D721Med (cell line): ENCODE data around the gene KLK6.

Source experiments
- DNase-seq: peaks from one replicate; pipeline ENCODE4 v3.0.0; 2011; ENCODE audit warnings: low spot score; ENCODE audit not compliant: insufficient read length
- FAIRE-seq: peaks from 2 replicates; lab custom pipeline; 2011; peaks lifted over from hg19 to GRCh38; lab: Jason Lieb, UNC
- CTCF ChIP-seq: IDR thresholded peaks from 2 replicates; pipeline ENCODE4 v1.5.1; 2012; ENCODE audit warnings: mild to moderate bottlenecking, control low read depth; ENCODE audit not compliant: insufficient read depth; ENCODE audit errors: missing control alignments

KLK6 gene

DNA sequence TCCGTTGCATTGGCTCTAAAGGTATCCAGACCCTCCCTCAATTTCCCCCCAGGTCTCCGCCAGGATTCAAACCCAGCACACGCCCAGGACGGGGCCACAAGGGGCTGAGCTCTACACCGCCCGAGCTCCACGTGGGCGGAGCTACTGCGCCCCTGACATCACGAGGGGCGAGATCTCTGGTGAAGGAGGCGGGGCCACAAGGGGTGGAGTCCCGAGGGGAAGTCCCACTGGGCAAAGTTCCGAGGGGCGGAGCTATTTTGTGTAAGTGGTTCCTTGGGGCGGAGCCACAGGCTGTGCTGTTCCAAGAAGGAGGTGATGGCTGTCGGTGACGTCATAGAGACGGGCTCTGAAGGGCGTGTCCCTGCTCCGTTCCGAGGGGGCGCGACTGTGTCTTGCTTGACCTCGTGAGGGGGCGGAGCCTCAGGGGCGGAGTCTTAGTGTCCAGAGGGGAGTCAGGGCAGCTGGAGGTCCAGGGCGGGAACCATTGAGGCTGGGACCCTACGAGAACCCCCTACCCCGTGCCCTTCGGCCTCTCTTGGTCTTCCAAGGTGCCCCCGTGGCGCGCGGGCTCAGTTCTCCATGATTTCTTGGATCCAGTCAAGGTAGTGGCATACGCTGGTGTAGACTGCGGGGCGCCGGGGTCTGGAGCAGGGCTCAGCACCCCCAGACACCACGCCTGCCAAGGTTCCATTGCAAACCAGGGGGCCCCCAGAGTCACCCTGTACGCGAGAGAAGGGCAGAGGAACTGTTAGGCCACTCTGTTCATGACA lies 33.3 kb upstream of the KLK6 start:
- TF ChIP-seq CTCF, result no peak
- DNase-seq (no peak), FAIRE-seq (no peak)

DNA sequence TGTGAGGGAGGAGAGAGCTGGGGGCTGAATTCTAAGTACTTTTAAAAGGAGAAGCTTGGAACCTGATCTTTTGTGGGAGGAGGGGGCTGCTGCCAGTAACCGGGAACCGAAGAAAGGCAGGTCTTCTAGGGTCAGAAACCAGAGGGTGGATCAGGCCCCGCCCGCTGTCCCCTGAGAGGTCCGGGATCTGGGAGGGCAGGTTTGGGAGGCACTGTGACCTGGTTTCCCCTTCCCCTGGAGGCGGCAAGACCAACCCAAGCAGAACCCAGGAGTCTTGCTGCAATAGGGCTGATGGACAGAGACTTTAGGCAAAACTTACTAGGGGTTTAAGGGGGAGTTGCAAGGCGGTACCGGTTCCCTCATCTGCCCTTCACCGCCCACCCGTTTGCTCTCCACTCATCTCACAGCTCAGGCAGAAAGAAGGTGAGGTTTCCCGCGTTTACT lies 32.7 kb upstream of the KLK6 start:
- TF ChIP-seq CTCF, result no peak
- FAIRE-seq (no peak), DNase-seq (no peak)

DNA sequence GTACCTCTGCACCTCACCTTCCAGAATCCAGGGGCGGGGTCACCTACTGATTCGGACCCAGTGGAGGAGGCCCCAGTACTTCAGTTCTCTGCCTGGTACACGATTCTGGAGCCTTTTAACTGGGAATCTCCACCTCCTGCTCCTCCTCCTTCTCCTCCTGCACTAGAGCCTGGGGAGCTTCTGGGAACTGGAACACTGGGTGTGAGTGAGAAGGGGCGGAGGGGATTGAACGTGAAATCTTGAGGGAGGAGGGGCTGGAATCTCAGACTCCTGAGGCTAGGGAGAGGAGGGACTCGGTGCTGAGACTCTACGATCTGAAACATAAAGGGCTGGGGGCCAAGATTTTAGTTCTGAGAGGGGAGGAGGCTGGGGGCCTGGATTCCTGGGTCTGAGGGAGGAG lies 32.1 kb upstream of the KLK6 start, which contains the start of gene KLK8:
Gene KLK8, minus strand, starts transcription at position 90 of the 400 bp plus-strand sequence. CDS start 437 bp downstream, outside the sequence.
- DNase-seq (no peak), FAIRE-seq (no peak)
- no peak for TF ChIP-seq CTCF

DNA sequence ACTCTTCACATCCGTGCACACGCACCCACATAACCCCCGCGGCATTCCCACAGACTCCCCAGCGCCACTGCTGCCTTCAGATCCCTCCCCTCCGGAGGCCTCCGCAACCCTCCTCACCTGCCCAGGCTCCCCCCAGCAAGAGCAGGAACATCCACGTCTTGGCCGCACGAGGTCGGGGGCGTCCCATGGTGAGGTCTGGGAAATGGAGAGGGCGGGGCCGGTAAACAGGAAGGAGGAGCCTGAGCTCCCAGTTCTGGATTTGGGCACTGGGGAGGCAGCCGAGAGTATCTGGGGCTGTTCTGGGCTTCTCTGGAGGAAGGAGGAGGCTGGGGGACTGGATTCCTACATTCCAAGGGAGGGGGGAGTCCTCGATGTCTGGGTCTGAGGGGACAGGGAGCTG lies 31.6 kb upstream of the KLK6 start:
- TF ChIP-seq CTCF, result no peak
- FAIRE-seq, result no peak
- no peak for DNase-seq

DNA sequence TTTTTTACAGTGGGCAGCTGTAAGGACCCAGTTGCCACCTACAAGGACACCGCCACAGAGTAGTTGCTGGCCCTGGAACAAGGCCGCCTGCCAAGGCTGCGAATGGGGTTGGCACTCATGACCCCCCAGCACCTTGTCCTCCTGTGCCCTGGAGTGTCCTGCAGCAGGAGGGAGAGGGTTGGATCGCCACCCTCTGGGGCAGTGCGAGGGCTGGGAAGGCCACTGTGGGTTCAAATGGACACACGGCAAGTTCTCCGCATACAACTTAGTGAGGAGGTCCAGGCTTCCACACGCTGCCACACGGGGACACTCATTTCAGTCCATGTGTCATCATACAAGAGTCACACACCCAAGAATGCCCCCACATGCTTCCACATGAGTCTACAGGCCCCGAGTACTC lies 31.0 kb upstream of the KLK6 start:
- no peak for FAIRE-seq
- no peak for DNase-seq
- no peak for TF ChIP-seq CTCF

DNA sequence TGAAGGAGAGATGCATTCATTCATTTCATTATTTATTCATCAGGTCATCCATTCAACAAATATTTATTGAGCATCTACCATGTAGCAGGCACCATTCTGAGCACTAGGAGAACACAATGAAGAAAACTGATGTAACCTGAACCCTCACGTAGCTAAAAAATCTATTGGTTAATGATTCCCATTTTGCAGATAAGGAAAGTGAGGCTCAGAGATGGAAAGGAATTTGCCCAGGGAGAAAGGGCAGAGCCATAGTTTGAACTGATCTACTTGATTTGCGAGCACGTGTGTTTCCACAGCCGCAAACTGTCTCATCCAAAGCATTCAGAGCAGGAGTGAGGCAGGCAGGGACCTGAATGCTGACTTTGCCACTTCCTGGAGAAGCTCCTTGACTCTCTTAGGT lies 29.3 kb upstream of the KLK6 start:
- FAIRE-seq (no peak), DNase-seq (no peak)
- TF ChIP-seq CTCF, result no peak

- no peak for TF ChIP-seq CTCF
- FAIRE-seq (no peak), DNase-seq (no peak)
Measured at GRCh38 chr19:50998061-50998460, 28.7 kb upstream of the KLK6 start.
